ENCODE data around the gene ANKEF1. TPM values are rescaled to one million over a fixed set of nuclear protein-coding genes. Genes with fewer than 3 reads are reported as not detected.

ANKEF1 gene
- total and polyA plus RNA-seq, 12 donors = 0.61 to 10.5 (median 3.2) TPM

DNA sequence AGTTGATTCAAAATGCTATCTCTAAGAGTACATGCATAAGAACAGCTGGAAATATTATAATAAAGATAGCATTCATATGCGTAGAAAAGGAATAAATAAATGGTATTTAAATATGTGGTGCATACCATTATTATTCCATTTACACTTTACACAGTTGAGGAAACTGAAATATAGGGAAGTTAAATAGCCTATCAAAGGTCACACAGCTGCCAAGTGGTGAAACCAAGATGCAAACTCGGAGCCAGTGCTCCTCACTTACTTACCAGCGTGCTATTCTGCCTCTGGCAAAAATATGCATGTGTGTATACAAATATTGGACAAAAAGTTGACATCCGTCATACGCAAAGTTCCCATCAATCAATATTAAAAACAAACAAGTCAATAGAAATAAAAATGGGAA is 22.3 kb upstream of the ANKEF1 start:
- no peak for TF ChIP-seq POLR2A (IDR thresholded peaks at IDR 0.05)
- TF ChIP-seq, protein P1, sequence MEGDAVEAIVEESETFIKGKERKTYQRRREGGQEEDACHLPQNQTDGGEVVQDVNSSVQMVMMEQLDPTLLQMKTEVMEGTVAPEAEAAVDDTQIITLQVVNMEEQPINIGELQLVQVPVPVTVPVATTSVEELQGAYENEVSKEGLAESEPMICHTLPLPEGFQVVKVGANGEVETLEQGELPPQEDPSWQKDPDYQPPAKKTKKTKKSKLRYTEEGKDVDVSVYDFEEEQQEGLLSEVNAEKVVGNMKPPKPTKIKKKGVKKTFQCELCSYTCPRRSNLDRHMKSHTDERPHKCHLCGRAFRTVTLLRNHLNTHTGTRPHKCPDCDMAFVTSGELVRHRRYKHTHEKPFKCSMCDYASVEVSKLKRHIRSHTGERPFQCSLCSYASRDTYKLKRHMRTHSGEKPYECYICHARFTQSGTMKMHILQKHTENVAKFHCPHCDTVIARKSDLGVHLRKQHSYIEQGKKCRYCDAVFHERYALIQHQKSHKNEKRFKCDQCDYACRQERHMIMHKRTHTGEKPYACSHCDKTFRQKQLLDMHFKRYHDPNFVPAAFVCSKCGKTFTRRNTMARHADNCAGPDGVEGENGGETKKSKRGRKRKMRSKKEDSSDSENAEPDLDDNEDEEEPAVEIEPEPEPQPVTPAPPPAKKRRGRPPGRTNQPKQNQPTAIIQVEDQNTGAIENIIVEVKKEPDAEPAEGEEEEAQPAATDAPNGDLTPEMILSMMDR (IDR thresholded peaks at IDR 0.05) = no peak
- WGBS, 4 donors = 59 to 72% (median 63%) methylated on average over 5 of the region's 5 CpGs
- no peak for DNase-seq

DNA sequence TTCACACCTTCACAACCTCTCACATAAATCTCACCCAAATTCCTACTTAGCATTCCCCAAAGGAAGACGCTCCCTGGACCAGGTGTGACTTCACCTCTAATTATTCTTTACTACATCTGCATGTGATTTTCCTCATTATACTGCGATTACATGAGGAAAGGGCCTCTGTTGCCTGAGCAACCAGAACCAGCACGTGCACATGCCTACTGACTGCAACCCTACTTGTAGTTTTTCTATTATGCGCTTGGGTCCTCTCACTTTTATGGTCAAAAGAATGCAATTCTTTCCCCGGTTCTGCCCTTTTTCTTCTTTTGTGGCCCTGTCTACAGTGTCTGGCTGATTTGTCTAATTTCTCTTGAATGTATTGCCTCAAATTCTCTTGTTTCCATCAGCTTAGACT is 20.4 kb upstream of the ANKEF1 start:
- WGBS, 4 donors = 77 to 82% (median 78%) methylated on average over 5 of the region's 5 CpGs
- TF ChIP-seq, protein P1 (IDR thresholded peaks at IDR 0.05) = no peak
- no peak for TF ChIP-seq POLR2A (IDR thresholded peaks at IDR 0.05)
- intact Hi-C loops (cut with DNase I) = no loop called here

More for the DNA sequence above, 22.3 kb upstream of the ANKEF1 start:
- Histone ChIP-seq H3K4me1 (replicated peaks in 1 of 2) (no peaks in the 10 kb centered on the region), H3K27me3 (no peaks in the 10 kb centered on the region), H3K36me3 (replicated peaks in 1 of 2) (no peaks in the 10 kb centered on the region), H3K27ac (no peak overlapping the region), H3K4me3 (no peak overlapping the region), H3K9me3 (replicated peaks in 1 of 3) (no peaks in the 10 kb centered on the region)
- intact Hi-C loops (cut with DNase I) = no loop called here

DNA sequence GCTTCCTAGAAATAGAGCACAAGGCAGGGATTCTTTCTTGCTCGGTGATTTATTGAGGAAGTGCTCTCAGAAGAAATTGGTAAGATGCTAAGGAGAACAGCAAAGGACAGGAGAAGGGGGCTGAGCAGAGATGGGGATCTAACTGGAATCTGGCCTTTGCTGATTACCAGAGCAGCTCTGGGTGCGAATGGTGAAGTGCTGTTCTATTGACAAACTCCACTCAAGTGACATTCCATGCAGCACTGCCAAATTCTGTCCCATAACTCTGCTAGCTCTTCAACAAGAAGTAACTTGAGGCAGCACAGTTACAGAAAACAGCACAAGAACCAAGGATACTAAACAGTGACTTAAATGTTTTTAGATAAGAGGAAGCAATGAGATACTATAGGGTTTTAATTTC is 13.8 kb upstream of the ANKEF1 start:
- WGBS, 4 donors = 40 to 60% (median 46%) methylated on average over 2 of the region's 2 CpGs
- TF ChIP-seq, protein P1 (IDR thresholded peaks at IDR 0.05) = no peak
- TF ChIP-seq POLR2A (IDR thresholded peaks at IDR 0.05) = no peak
- DNase-seq = no peak
- no peaks in the 10 kb centered on the region for H3K27me3 ChIP-seq
- H3K27ac ChIP-seq = no peak overlapping the region
- intact Hi-C loops (cut with DNase I) = no loop called here
- H3K4me3 ChIP-seq = no peak overlapping the region
- H3K36me3 ChIP-seq (replicated peaks in 1 of 2) = no peaks in the 10 kb centered on the region
- H3K9me3 ChIP-seq (replicated peaks in 1 of 3) = no peaks in the 10 kb centered on the region
- H3K4me1 ChIP-seq (replicated peaks in 1 of 2) = no peaks in the 10 kb centered on the region

More for the DNA sequence above, 20.4 kb upstream of the ANKEF1 start:
- no peak for DNase-seq
- Histone ChIP-seq H3K27me3 (no peaks in the 10 kb centered on the region), H3K36me3 (replicated peaks in 1 of 2) (no peaks in the 10 kb centered on the region), H3K4me3 (no peak overlapping the region), H3K4me1 (replicated peaks in 1 of 2) (no peaks in the 10 kb centered on the region), H3K27ac (no peak overlapping the region), H3K9me3 (replicated peaks in 1 of 3) (no peaks in the 10 kb centered on the region)

DNA sequence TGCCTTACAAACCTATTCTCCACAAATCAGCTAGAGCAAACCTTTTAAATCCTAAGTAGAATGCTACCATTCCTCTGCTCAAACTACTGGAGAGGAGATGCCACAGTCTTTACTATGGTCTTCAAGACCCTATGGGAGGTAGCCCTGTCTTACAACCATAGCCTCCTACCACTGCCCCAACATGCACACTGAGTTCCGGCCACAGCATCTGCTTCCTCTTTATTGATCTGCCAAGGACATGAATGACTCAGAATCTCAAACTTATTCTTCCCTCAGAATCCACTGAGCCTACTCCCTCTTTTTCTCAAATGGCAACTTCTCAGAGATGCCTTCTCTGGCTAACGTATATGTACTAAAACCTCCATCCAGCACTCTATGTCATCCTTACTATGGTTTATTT is 12.2 kb upstream of the ANKEF1 start:
- DNase-seq = no peak
- H3K4me1 ChIP-seq (replicated peaks in 1 of 2) = no peaks in the 10 kb centered on the region
- TF ChIP-seq, protein P1 (IDR thresholded peaks at IDR 0.05) = no peak
- TF ChIP-seq POLR2A (IDR thresholded peaks at IDR 0.05) = no peak
- H3K4me3 ChIP-seq = no peak overlapping the region
- intact Hi-C loops (cut with DNase I) = no loop called here
- no peaks in the 10 kb centered on the region for H3K9me3 ChIP-seq (replicated peaks in 1 of 3)
- 48 to 67% (median 53%) methylated on average over 2 of the region's 2 CpGs for WGBS, 4 donors
- H3K36me3 ChIP-seq (replicated peaks in 1 of 2) = no peaks in the 10 kb centered on the region
- no peak overlapping the region for H3K27ac ChIP-seq
- H3K27me3 ChIP-seq = no peaks in the 10 kb centered on the region
